ENCODE measurements around the gene PLXNA2. TPM values are rescaled to one million over a fixed set of nuclear protein-coding genes. Genes with fewer than 3 reads are reported as not detected.

The PLXNA2 gene
- total RNA-seq, 1 donor from 2014 or later, result 38.3 TPM

GRCh38 chr1:208289716-208290115, 45.5 kb upstream of the PLXNA2 start:
- no peaks in the 10 kb centered on the region for H3K27me3 ChIP-seq
- no peaks in the 10 kb centered on the region for H3K9me3 ChIP-seq
- TF ChIP-seq POLR2AphosphoS5 (IDR thresholded peaks at IDR 0.05; ENCODE audit: insufficient read depth in 1 of 2, low read depth in 1 of 2) (no peak), CTCF (IDR thresholded peaks at IDR 0.05) (no peak), POLR2A (IDR thresholded peaks at IDR 0.05) (no peak)
- no peak overlapping the region for H3K27ac ChIP-seq
- no peaks in the 10 kb centered on the region for H3K36me3 ChIP-seq
- H3K4me3 ChIP-seq, result no peak overlapping the region
- no peaks in the 10 kb centered on the region for H3K4me1 ChIP-seq
- no peak for DNase-seq (ENCODE audit: extremely low spot score in 2 of 2)
- intact Hi-C loops (cut with DNase I), result no loop called here

- no peak for TF ChIP-seq CTCF (IDR thresholded peaks at IDR 0.05)
- TF ChIP-seq POLR2A (IDR thresholded peaks at IDR 0.05), result no peak
- no peak for TF ChIP-seq POLR2AphosphoS5 (IDR thresholded peaks at IDR 0.05; ENCODE audit: insufficient read depth in 1 of 2, low read depth in 1 of 2)
- Histone ChIP-seq H3K27me3 (no peaks in the 10 kb centered on the region), H3K4me3 (no peak overlapping the region), H3K4me1 (no peaks in the 10 kb centered on the region), H3K27ac (no peak overlapping the region), H3K36me3 (no peaks in the 10 kb centered on the region), H3K9me3 (no peaks in the 10 kb centered on the region)
- DNase-seq (ENCODE audit: extremely low spot score in 2 of 2), result no peak
- intact Hi-C loops (cut with DNase I), result no loop called here
These were observed 44.3 kb upstream of the PLXNA2 start for GRCh38 chr1:208288495-208288894.

GRCh38 chr1:208280681-208281450, 36.7 kb upstream of the PLXNA2 start:
- no peak overlapping the region for H3K4me3 ChIP-seq
- no peaks in the 10 kb centered on the region for H3K27me3 ChIP-seq
- intact Hi-C loops (cut with DNase I), result no loop called here
- H3K36me3 ChIP-seq, result no peaks in the 10 kb centered on the region
- DNase-seq (ENCODE audit: extremely low spot score in 2 of 2), result no peak
- H3K9me3 ChIP-seq, result no peaks in the 10 kb centered on the region
- H3K4me1 ChIP-seq, result no peaks in the 10 kb centered on the region
- TF ChIP-seq POLR2A (IDR thresholded peaks at IDR 0.05) (no peak), CTCF (IDR thresholded peaks at IDR 0.05) (no peak), POLR2AphosphoS5 (IDR thresholded peaks at IDR 0.05; ENCODE audit: insufficient read depth in 1 of 2, low read depth in 1 of 2) (no peak)
- no peak overlapping the region for H3K27ac ChIP-seq

- no peaks in the 10 kb centered on the region for H3K4me1 ChIP-seq
- H3K9me3 ChIP-seq, result no peaks in the 10 kb centered on the region
- intact Hi-C loops (cut with DNase I), result no loop called here
- H3K36me3 ChIP-seq, result no peaks in the 10 kb centered on the region
- no peak overlapping the region for H3K27ac ChIP-seq
- no peak for TF ChIP-seq CTCF (IDR thresholded peaks at IDR 0.05)
- TF ChIP-seq POLR2AphosphoS5 (IDR thresholded peaks at IDR 0.05; ENCODE audit: insufficient read depth in 1 of 2, low read depth in 1 of 2), result no peak
- TF ChIP-seq POLR2A (IDR thresholded peaks at IDR 0.05), result no peak
- DNase-seq (ENCODE audit: extremely low spot score in 2 of 2), result no peak
- no peak overlapping the region for H3K4me3 ChIP-seq
- no peaks in the 10 kb centered on the region for H3K27me3 ChIP-seq
These were observed 35.8 kb upstream of the PLXNA2 start for GRCh38 chr1:208279826-208280588.

GRCh38 chr1:208278638-208279037, 34.5 kb upstream of the PLXNA2 start:
- Histone ChIP-seq H3K4me1 (no peaks in the 10 kb centered on the region), H3K27me3 (no peaks in the 10 kb centered on the region), H3K36me3 (no peaks in the 10 kb centered on the region), H3K4me3 (no peak overlapping the region), H3K9me3 (no peaks in the 10 kb centered on the region), H3K27ac (no peak overlapping the region)
- TF ChIP-seq POLR2A (IDR thresholded peaks at IDR 0.05) (no peak), POLR2AphosphoS5 (IDR thresholded peaks at IDR 0.05; ENCODE audit: insufficient read depth in 1 of 2, low read depth in 1 of 2) (no peak), CTCF (IDR thresholded peaks at IDR 0.05) (no peak)
- no peak for DNase-seq (ENCODE audit: extremely low spot score in 2 of 2)
- intact Hi-C loops (cut with DNase I), result no loop called here

All from vagina (tissue), 2 donors.